KOPT-K1 (cell line): ENCODE data around the gene SMPDL3A.

ENCODE experiments used
- H3K27ac ChIP-seq: fragments of 200-600 bp; sonication (generic); 2 replicates; pipeline ENCODE4 v1.5.1; 2016; ENCODE audit warnings: antibody characterized with exemption, mild to moderate bottlenecking, low read depth, low read length; ENCODE audit not compliant: poor library complexity, severe bottlenecking
- H3K36me3 ChIP-seq: fragments of 200-600 bp; sonication (generic); 2 replicates; pipeline ENCODE4 v1.5.1; 2017; ENCODE audit warnings: antibody characterized with exemption, mild to moderate bottlenecking, low read length, moderate library complexity; ENCODE audit not compliant: insufficient read depth
- H3K9me3 ChIP-seq: fragments of 200-600 bp; sonication (generic); 2 replicates; pipeline ENCODE4 v1.5.1; 2017; ENCODE audit warnings: antibody characterized with exemption, low read length, mild to moderate bottlenecking; ENCODE audit not compliant: insufficient read depth, poor library complexity, severe bottlenecking

Gene SMPDL3A

DNA sequence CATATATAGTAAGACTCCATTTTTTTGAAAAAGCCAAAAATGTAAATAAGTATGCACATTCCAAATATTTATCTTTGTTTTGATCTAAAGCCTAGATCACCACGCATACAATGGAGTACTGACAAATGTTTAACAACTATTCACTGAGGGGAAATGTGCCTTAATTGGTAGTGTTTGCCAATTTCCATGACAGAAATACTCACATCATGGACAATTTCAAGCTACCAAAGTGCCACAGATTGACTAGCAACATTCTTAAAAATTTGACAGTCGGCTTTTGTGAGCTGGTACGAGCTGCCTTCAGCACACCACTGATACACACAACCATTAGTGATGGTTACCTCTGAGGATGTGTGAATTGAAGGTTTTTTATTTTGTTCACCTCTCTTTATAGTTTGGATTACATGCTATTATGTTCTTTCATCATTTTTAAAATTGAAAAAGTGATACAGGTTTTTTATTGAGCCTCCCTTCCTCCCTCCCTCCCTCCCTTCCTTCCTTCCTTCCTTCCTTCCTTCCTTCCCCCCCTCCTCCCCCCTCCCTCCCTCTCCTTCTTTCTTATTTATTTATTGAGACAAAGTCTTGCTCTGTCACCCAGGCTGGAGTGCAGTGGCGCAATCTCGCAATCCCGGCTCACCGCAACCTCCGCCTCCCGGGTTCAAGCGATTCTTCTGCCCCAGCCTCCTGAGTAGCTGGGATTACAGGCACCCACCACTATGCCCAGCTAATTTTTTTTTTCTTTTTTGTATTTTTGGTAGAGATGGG, 19.2 kb downstream of the SMPDL3A start:
- no peak overlapping the region for H3K27ac ChIP-seq
- no peaks in the 10 kb centered on the region for H3K9me3 ChIP-seq
- H3K36me3 ChIP-seq: no peaks in the 10 kb centered on the region

DNA sequence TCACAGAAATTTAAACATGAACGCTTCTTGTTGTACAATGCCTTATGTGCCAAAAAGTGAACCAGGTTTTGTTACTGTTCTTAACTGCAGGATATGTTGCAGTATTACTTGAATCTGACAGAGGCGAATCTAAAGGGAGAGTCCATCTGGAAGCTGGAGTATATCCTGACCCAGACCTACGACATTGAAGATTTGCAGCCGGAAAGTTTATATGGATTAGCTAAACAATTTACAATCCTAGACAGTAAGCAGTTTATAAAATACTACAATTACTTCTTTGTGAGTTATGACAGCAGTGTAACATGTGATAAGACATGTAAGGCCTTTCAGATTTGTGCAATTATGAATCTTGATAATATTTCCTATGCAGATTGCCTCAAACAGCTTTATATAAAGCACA, 19.9 kb downstream of the SMPDL3A start:
- H3K27ac ChIP-seq: no peak overlapping the region
- no peaks in the 10 kb centered on the region for H3K36me3 ChIP-seq
- H3K9me3 ChIP-seq: no peaks in the 10 kb centered on the region

DNA sequence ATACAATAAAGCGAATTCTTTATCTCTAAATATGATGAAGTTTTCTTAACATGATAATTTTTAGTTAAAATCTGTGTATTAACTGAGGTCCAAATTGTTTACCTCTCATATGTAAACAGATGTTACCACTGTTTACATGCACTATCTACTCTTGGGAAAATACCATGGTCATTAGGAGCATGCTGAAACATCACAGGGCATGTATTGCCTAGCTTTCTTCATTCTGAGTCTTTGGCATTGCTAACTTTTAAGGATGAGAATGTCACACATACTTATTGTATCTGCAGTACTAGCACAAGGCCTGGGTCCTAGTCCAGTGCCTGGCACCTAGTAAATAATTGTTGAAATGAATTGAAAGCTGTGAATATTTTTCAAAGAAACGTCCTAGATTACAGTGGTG, 20.6 kb downstream of the SMPDL3A start:
- Histone ChIP-seq H3K36me3 (no peaks in the 10 kb centered on the region), H3K9me3 (no peaks in the 10 kb centered on the region), H3K27ac (no peak overlapping the region)

DNA sequence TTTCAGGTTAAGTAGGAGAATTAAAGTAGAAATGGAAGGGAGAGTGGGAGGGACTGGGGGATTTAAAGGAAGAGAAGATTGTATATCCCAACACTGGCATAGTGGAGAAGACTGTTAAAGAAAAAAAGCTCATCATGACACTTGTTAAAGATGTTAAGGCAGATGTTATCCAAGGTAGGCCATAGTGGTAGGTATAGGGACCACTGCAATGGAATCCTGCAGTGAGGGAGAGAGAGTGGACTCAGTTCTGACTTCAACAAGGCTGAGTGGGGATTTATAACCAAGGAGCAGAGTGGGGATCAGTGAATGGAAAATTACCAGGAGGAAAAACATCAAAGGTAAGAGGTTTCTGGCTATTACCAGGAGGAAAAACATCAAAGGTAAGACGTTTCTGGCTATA, 21.1 kb downstream of the SMPDL3A start:
- H3K9me3 ChIP-seq: no peaks in the 10 kb centered on the region
- H3K36me3 ChIP-seq: no peaks in the 10 kb centered on the region
- no peak overlapping the region for H3K27ac ChIP-seq

DNA sequence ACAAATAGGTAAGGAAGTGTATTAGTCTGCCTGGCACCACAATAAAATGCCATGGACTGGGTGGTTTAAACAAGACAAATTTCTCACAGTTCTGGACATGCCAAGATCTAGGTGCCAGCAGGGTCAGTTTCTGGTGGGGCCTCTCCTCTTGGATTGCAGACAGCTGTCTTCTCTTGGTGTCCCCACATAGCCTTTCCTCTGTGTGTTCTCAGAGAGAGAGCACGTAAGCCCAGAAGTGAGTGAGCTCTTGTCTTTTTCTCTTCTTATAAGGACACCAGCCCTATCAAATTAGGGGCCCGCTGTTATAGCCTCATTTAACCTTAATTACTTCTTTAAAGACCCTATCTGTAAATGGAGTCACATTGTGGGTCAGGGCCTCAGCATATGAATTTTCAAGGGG, 28.3 kb downstream of the SMPDL3A start:
- Histone ChIP-seq H3K36me3 (no peaks in the 10 kb centered on the region), H3K27ac (no peak overlapping the region), H3K9me3 (no peaks in the 10 kb centered on the region)

DNA sequence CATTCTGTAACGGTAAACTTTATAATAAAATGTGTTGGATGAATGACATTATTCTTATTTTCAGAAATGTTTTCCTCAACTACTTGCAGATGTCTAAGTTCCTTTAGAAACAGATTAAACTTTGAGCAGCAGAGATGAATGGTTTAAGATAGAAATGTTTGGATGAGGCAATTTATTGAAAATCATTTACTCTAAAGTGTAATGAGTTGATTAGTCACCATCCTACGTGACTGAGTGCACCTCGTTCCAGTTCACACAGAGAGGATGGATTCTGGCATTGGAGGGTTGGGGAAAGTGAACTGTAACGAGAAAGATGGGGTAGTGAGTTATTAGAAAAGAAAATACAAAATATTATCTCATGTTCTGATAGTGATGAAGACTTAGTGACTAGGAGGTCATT, 28.7 kb downstream of the SMPDL3A start:
- no peaks in the 10 kb centered on the region for H3K36me3 ChIP-seq
- H3K27ac ChIP-seq: no peak overlapping the region
- H3K9me3 ChIP-seq: no peaks in the 10 kb centered on the region

DNA sequence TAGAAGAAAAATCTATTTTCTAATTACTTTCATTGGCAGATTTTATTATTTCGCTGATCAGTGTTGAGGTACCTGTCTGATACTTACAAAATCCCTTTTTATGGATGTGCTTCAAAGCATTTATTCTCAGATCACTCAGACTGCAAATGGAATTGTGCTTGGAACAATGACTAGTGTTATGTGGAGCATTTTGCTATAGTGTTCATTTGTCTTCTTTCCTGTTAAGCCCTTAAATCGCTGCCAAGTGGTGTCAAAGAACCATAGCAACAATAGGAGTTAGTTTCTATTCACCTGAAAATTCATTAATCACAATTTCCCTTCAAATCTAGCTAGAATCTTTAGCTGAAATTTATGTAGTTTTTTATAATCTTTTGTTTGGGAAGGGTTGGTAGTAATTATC, 29.8 kb downstream of the SMPDL3A start:
- no peaks in the 10 kb centered on the region for H3K9me3 ChIP-seq
- no peaks in the 10 kb centered on the region for H3K36me3 ChIP-seq
- H3K27ac ChIP-seq: no peak overlapping the region

DNA sequence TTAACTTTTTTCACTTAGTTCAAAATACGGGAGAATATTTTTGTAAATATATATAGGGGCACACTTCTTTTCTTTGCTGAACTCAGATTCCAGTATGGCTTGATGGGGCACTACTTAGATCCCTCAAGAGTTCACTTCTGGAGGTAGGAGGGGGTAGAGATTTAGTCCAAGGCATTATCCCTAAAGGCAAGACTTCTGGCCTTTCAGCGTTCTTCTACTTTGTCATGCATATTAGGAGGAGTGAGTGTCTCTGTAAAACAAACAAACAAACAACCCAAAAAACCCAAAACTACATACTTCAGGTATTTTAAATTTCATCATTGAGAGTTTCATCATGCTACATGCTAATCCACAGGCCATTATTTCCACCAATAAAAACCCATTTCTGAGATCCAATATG, 32.0 kb downstream of the SMPDL3A start:
- Histone ChIP-seq H3K36me3 (no peaks in the 10 kb centered on the region), H3K27ac (no peak overlapping the region)

DNA sequence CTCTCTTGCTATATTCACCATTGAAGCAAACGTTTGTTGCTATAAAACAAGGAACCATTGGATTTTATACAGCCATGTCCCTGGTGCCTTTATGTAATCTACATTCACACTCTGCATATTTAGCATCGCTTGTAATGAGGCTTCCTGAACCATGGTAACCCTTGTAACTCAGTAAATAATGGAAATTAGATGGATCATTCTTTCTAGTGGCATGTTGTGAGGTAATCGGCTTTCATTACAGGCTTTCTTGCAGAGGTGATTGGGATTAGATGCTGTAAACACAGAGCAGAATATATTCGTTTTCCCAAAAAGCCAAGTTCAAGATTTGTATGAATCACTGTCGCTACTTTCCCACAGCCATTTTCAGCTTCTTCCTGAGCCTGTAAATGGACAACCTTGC, 36.1 kb downstream of the SMPDL3A start:
- Histone ChIP-seq H3K27ac (no peak overlapping the region), H3K9me3 (no peaks in the 10 kb centered on the region), H3K36me3 (no peaks in the 10 kb centered on the region)

More for the DNA sequence above, 32.0 kb downstream of the SMPDL3A start:
- no peaks in the 10 kb centered on the region for H3K9me3 ChIP-seq

DNA sequence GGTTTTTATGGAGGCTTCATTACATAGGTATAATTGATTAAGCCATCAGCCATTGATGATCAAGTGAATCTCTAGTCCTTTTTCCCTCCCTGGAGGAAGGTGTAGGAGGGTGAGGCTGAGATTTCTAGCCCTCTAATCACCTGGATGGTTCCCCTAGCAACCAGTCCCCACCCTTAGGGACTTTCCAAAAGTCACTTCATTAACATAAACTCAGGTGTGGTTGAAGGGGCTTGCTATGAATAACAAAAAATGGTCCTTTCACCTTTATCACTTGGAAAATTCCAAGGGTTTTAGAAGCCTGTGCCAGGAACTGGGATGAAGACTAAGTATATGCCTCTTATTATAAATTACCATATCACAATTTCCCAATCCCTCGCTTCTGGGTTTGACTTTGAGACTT, 40.4 kb downstream of the SMPDL3A start:
- H3K27ac ChIP-seq: no peak overlapping the region
- H3K36me3 ChIP-seq: no peaks in the 10 kb centered on the region
- no peaks in the 10 kb centered on the region for H3K9me3 ChIP-seq

DNA sequence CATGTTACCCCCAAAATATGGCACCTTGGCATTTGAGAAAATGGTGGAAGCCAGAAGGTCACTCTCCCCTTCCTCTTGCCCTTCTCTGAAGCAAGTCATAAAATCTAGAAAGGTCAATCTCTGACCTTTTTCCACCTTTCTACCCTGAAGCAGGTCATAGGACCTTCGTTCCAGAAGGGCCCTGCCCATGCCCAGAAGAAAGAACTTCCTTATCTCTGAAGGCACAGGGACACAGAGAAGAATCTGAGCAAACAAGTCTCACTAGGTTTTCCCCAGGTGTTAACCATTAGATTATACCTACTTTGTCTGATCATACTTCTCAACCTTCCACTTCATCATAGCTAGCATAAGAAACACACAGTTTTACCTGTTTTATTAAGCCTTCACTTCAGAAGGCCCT, 42.5 kb downstream of the SMPDL3A start:
- Histone ChIP-seq H3K27ac (no peak overlapping the region), H3K9me3 (no peaks in the 10 kb centered on the region), H3K36me3 (no peaks in the 10 kb centered on the region)

DNA sequence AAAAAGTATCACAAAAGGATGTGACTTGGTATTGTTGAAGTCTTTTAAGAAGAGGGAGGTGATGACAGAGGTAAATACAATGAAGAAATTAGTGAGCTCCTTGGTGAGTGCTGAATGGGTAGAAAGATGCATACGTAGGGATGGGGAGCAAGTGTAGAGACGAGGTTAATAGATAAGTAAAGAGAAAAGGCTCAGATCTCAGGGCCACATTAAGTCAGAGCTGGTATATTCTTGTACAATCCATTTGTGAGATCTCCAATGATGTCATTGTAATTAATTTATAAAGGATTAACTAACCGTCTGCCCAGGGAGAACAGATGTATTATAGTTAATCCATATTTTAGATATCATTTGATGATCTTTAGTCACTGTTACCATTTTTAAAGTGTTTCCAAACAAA, 43.4 kb downstream of the SMPDL3A start:
- no peaks in the 10 kb centered on the region for H3K9me3 ChIP-seq
- H3K27ac ChIP-seq: no peak overlapping the region
- no peaks in the 10 kb centered on the region for H3K36me3 ChIP-seq

DNA sequence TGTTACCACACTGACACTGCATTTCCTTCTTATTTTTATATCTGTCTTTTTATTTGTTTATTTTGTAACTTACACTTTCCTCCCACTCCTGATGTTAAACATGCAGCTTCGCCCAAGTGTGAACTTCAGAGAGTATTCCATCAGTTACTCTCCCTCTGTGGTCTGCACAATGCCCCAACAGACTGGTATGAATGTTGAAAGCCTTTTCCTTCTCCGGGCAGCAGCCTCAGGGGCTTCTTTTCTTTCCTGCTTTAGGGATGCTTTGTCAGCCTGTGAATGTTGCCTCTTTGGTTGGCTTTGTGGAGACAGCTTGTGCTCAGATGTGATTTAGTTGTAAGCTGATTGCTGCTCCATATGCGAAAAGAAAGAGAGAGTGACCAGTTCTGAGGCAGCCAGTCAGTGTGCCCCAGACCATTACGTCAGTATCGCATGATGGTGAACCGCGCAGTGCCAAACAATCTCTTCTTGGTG, 44.0 kb downstream of the SMPDL3A start:
- H3K36me3 ChIP-seq: no peaks in the 10 kb centered on the region
- H3K27ac ChIP-seq: no peak overlapping the region
- H3K9me3 ChIP-seq: no peaks in the 10 kb centered on the region

DNA sequence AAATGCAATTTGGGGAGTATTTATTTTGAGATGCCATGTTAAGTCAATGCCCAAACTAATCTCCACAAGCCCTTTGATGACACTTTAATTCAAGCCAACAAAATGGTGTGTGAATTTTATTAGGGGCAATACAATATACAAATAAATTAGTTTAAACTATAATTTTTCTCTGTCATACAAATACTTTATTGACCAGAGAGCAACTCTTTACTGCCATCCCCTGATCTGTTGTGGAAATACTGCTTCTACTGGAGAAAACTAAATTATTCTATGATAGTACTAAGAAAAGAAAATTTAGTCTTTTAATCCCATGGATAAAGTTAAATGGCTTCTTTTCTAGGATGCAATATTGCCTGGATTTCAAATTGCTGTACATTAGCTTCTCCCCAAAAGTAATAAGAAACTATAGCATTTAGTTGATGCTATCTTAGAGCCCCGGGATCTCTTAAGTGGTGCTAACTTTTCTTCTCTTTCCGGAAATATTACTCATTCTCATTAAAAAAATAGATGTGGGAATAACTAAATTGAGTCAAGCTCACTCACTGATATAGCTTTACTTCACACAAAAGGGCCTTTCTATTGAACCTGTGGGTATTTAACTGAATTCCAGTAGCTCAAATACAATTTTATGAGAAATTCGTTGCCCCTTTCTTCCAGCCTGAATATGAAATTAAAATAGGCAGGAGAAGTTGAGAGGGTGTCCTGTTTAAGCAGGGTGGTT, 49.2 kb downstream of the SMPDL3A start:
- H3K36me3 ChIP-seq: no peaks in the 10 kb centered on the region
- no peaks in the 10 kb centered on the region for H3K9me3 ChIP-seq
- H3K27ac ChIP-seq: no peak overlapping the region

DNA sequence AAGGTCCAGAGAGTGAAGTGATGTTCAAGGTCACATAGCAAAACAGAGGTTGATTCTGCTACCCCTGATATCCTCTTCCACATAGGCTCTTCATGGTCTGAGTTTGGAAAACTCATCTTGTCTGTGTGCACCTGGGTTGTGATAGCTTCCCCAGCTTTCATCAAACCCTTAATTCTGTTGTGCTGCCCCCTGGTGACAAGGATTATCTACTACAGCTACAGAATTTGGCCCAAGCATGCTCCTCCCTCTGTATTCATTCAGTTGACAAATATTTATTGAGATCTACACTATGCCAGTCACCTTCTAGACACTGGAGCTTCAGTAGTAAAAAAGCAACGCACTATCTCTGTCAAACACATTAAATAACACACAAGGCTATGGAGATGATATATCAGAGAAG, 50.4 kb downstream of the SMPDL3A start:
- H3K27ac ChIP-seq: no peak overlapping the region
- no peaks in the 10 kb centered on the region for H3K9me3 ChIP-seq
- H3K36me3 ChIP-seq: no peaks in the 10 kb centered on the region

DNA sequence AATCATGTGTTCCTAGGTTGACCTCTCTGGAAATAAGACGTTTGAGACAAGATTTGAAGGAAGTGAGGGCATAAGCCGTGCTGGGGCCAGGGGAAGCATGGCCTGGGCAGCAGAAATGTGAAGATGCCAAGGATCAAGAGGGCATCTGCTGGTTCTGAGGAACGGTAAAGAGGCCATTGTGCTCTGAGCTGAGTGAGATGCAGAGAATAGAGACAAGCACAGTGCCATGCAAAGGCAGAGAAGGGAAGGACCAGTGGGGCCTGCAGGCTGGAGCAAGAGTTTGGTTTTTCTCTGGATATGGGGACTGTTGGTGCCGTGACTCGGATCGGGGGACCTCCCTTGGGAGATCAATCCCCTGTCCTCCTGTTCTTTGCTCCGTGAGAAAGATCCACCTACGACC, 50.8 kb downstream of the SMPDL3A start:
- no peaks in the 10 kb centered on the region for H3K36me3 ChIP-seq
- H3K27ac ChIP-seq: no peak overlapping the region
- H3K9me3 ChIP-seq: no peaks in the 10 kb centered on the region
